ENCODE measurements around the gene MAN2A2.

- TF ChIP-seq CTCF (IDR thresholded peaks at IDR 0.05), result no peak
- peak; percentile 65 to 90 (median 85) for TF ChIP-seq POLR2AphosphoS5 (IDR thresholded peaks at IDR 0.05)
- TF ChIP-seq POLR2A (IDR thresholded peaks at IDR 0.05), result no peak
These were observed 51.9 kb downstream of the MAN2A2 start, which contains the start of gene RCCD1 for GRCh38 chr15:90954712-90955623.

Measured in stomach (tissue), 4 donors.